Type B pancreatic cell (in vitro differentiated cells): ENCODE data around the gene PLXNA1. TPM values are rescaled to one million over a fixed set of nuclear protein-coding genes. Genes with fewer than 3 reads are reported as not detected.

Experiments
- DNase-seq: peaks from one replicate; pipeline ENCODE4 v3.0.0; 2021; ENCODE audit warnings: mixed read lengths; ENCODE audit not compliant: unreplicated experiment; ENCODE audit errors: extremely low spot score
- H3K27ac Mint-ChIP-seq: 2 replicates; pipeline ENCODE4 v1.8.0; 2021; ENCODE audit warnings: mild to moderate bottlenecking, mixed read lengths
- H3K27me3 Mint-ChIP-seq: 2 replicates; pipeline ENCODE4 v1.8.0; 2021; ENCODE audit warnings: mixed read lengths
- H3K36me3 Mint-ChIP-seq: 2 replicates; pipeline ENCODE4 v1.8.0; 2021; ENCODE audit warnings: mixed read lengths
- H3K4me1 Mint-ChIP-seq: one replicate; pipeline ENCODE4 v1.8.0; 2021; ENCODE audit warnings: mixed read lengths; ENCODE audit not compliant: unreplicated experiment
- H3K4me3 Mint-ChIP-seq: 2 replicates; pipeline ENCODE4 v1.8.0; 2021; ENCODE audit warnings: mild to moderate bottlenecking, mixed read lengths
- H3K9me3 Mint-ChIP-seq: 2 replicates; pipeline ENCODE4 v1.8.0; 2021; ENCODE audit warnings: mixed read lengths
- total RNA-seq: library from RNA; stranded (reverse); gene quantifications from 2 replicates; pipeline ENCODE4 v1.2.1, GENCODE V29; 2021; ENCODE audit warnings: low replicate concordance
- TF ChIP-seq, protein P1 (sequence below): fragments of 200-600 bp; sonication (generic); conservative IDR thresholded peaks from 2 replicates; pipeline ENCODE4 v1.5.0; 2021; ENCODE audit warnings: antibody characterized with exemption, mild to moderate bottlenecking

The PLXNA1 gene
- total RNA-seq, 1 donor from 2014 or later, result 59.2 TPM

- TF ChIP-seq, protein P1, sequence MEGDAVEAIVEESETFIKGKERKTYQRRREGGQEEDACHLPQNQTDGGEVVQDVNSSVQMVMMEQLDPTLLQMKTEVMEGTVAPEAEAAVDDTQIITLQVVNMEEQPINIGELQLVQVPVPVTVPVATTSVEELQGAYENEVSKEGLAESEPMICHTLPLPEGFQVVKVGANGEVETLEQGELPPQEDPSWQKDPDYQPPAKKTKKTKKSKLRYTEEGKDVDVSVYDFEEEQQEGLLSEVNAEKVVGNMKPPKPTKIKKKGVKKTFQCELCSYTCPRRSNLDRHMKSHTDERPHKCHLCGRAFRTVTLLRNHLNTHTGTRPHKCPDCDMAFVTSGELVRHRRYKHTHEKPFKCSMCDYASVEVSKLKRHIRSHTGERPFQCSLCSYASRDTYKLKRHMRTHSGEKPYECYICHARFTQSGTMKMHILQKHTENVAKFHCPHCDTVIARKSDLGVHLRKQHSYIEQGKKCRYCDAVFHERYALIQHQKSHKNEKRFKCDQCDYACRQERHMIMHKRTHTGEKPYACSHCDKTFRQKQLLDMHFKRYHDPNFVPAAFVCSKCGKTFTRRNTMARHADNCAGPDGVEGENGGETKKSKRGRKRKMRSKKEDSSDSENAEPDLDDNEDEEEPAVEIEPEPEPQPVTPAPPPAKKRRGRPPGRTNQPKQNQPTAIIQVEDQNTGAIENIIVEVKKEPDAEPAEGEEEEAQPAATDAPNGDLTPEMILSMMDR, result no peak
- no peak for DNase-seq
- Mint-ChIP-seq H3K27ac (peak overlapping the region; percentile 70), H3K4me3 (no peak overlapping the region), H3K9me3 (no peaks in the 10 kb centered on the region), H3K4me1 (peaks cover 14% of the 10 kb centered on the region), H3K36me3 (no peaks in the 10 kb centered on the region), H3K27me3 (peaks cover 26% of the 10 kb centered on the region)
Observed at GRCh38 chr3:126937533-126937932, 45.4 kb upstream of the PLXNA1 start.

DNA sequence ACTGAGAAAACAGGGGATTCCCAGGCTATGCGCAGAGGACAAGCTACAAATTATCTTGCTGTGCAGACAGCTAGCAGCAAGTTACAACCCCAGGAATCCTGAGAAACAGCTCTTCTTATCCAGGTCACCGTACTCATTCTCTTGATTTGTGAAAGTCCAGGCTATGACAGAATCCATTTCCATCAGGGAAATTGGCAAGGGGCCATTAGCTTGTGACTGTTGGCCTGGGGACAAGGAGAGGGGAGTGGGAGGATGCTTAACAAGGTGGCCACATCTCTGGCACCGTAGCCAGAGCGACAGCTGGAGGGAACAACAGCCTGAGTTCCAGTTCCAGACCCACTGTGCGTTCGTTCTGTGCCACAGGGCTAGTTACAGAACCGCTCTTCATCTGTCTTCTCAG lies 44.9 kb upstream of the PLXNA1 start:
- Mint-ChIP-seq H3K27ac (no peak overlapping the region), H3K4me1 (peaks cover 13% of the 10 kb centered on the region), H3K9me3 (no peaks in the 10 kb centered on the region), H3K36me3 (no peaks in the 10 kb centered on the region), H3K27me3 (peaks cover 25% of the 10 kb centered on the region), H3K4me3 (no peak overlapping the region)
- DNase-seq, result no peak
- TF ChIP-seq, protein P1, result no peak

DNA sequence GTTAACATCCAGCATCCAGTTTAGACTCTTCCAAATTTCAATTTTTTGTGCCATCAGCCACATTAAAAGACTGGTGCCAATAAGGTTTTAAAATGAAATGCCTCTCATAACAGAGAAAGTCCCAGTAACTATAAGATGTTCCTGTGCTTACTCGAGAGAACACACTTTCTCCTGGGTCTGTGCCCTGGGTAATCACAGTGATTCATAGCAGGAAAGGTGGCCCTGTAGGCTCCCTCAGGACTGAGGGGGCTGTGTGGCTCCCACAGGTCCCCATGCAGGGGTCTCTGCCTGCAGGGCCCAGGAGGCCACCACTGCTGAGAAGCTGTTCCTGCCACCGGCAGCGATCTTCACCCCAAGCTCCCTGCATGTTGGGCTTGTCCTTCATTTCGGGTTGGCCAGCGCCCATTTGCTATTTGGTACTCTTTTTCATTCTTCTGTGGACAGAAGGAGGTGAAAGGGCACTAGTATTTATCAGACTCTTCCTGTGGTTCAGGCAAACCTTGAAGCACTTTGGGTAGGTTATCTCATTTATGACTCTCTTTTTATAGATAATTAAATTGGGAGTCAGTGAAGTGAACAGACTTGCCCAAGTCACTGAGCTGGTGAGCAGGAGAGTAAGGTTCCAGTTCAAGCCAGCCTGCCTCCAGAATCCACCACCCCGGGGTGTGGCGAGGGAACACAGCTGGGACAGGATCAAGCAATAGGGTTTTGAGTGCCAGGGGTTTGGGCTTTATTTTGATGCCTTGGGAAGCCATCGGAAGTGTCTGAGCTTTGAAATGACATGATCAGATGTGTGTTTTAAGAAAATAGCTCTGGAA lies 44.2 kb upstream of the PLXNA1 start:
- peaks cover 11% of the 10 kb centered on the region for H3K4me1 Mint-ChIP-seq
- peaks cover 25% of the 10 kb centered on the region for H3K27me3 Mint-ChIP-seq
- H3K4me3 Mint-ChIP-seq, result no peak overlapping the region
- DNase-seq, result no peak
- H3K27ac Mint-ChIP-seq, result no peak overlapping the region
- TF ChIP-seq, protein P1, result no peak
- no peaks in the 10 kb centered on the region for H3K36me3 Mint-ChIP-seq
- no peaks in the 10 kb centered on the region for H3K9me3 Mint-ChIP-seq

- no peak for DNase-seq
- Mint-ChIP-seq H3K27ac (no peak overlapping the region), H3K4me1 (peaks cover 6% of the 10 kb centered on the region), H3K4me3 (no peak overlapping the region), H3K36me3 (no peaks in the 10 kb centered on the region), H3K9me3 (no peaks in the 10 kb centered on the region), H3K27me3 (peaks cover 20% of the 10 kb centered on the region)
- TF ChIP-seq, protein P1, result no peak
Observed at GRCh38 chr3:126939338-126939718, 43.6 kb upstream of the PLXNA1 start.

GRCh38 chr3:126939733-126940132 lies 43.2 kb upstream of the PLXNA1 start:
- Mint-ChIP-seq H3K27ac (no peak overlapping the region), H3K9me3 (no peaks in the 10 kb centered on the region), H3K36me3 (no peaks in the 10 kb centered on the region), H3K27me3 (peaks cover 24% of the 10 kb centered on the region), H3K4me3 (no peak overlapping the region), H3K4me1 (peaks cover 8% of the 10 kb centered on the region)
- TF ChIP-seq, protein P1, result no peak
- DNase-seq, result no peak
